LNCaP clone FGC (cell line): ENCODE measurements around the gene PDZRN3.

Source experiments
- DNase-seq: peaks from one replicate; pipeline ENCODE4 v3.0.0-alpha.2; 2011; ENCODE audit warnings: low read depth
- H3K4me3 ChIP-seq: 2 replicates; pipeline ENCODE4 v1.5.1; 2011; ENCODE audit warnings: mild to moderate bottlenecking, low read depth, low read length, control low read depth
- CTCF ChIP-seq: IDR thresholded peaks from 2 replicates; pipeline ENCODE4 v1.5.1; 2012; ENCODE audit warnings: mild to moderate bottlenecking; ENCODE audit not compliant: control insufficient read depth, insufficient read depth; ENCODE audit errors: extremely low read depth

PDZRN3 gene

GRCh38 chr3:73365756-73366397, 258.9 kb downstream of the PDZRN3 start:
- no peak for DNase-seq
- no peak overlapping the region for H3K4me3 ChIP-seq
- no peak for TF ChIP-seq CTCF

- TF ChIP-seq CTCF: no peak
- H3K4me3 ChIP-seq: no peak overlapping the region
- DNase-seq: no peak
Measured at GRCh38 chr3:73364517-73364916, 260.2 kb downstream of the PDZRN3 start.

- no peak for DNase-seq
- H3K4me3 ChIP-seq: no peak overlapping the region
- no peak for TF ChIP-seq CTCF
Measured at GRCh38 chr3:73363093-73363492, 261.6 kb downstream of the PDZRN3 start.

- no peak overlapping the region for H3K4me3 ChIP-seq
- no peak for DNase-seq
- TF ChIP-seq CTCF: no peak
Measured at GRCh38 chr3:73361591-73361990, 263.1 kb downstream of the PDZRN3 start.

- DNase-seq: no peak
- no peak for TF ChIP-seq CTCF
- H3K4me3 ChIP-seq: no peak overlapping the region
Measured at GRCh38 chr3:73353649-73354217, 271.0 kb downstream of the PDZRN3 start.

GRCh38 chr3:73352841-73353645, 271.7 kb downstream of the PDZRN3 start:
- no peak overlapping the region for H3K4me3 ChIP-seq
- TF ChIP-seq CTCF: no peak
- DNase-seq: no peak
